Neural progenitor cell (in vitro differentiated cells): ENCODE measurements around the gene ASPRV1. TPM values are rescaled to one million over a fixed set of nuclear protein-coding genes. Genes with fewer than 3 reads are reported as not detected.
"Not testable (repeated sequence)": the region's sequence is repeated elsewhere in the genome, so short reads cannot be mapped to it uniquely, and the experiment has no call there.

Experiments
- DNase-seq: peaks from one replicate; pipeline ENCODE4 v3.0.0-alpha.2; 2016; ENCODE audit warnings: low spot score
- H2AFZ ChIP-seq: fragments of 200-600 bp; sonication (generic); replicated peaks from 2 replicates; pipeline ENCODE4 v1.6.1; 2016; ENCODE audit warnings: antibody characterized with exemption
- H3F3A ChIP-seq: fragments of 200-600 bp; sonication (generic); 2 replicates; pipeline ENCODE4 v1.6.1; 2016; ENCODE audit warnings: antibody characterized with exemption, low read depth
- H3K27ac ChIP-seq: fragments of 200-600 bp; sonication (generic); 2 replicates; pipeline ENCODE4 v1.5.1; 2016; ENCODE audit warnings: mild to moderate bottlenecking
- H3K27me3 ChIP-seq: fragments of 200-600 bp; sonication (generic); 2 replicates; pipeline ENCODE4 v1.6.1; 2016; ENCODE audit warnings: mild to moderate bottlenecking, moderate library complexity
- H3K36me3 ChIP-seq: fragments of 200-600 bp; sonication (generic); 2 replicates; pipeline ENCODE4 v1.5.1; 2016
- H3K4me1 ChIP-seq: fragments of 200-600 bp; sonication (generic); 2 replicates; pipeline ENCODE4 v1.6.1; 2016; ENCODE audit warnings: mixed run types
- H3K4me2 ChIP-seq: fragments of 200-600 bp; sonication (generic); 2 replicates; pipeline ENCODE4 v1.6.1; 2016
- H3K4me3 ChIP-seq: fragments of 200-600 bp; sonication (generic); 2 replicates; pipeline ENCODE4 v1.5.1; 2016
- H3K79me2 ChIP-seq: fragments of 200-600 bp; sonication (generic); 2 replicates; pipeline ENCODE4 v1.6.1; 2016; ENCODE audit warnings: low read depth
- H3K9ac ChIP-seq: fragments of 200-600 bp; sonication (generic); 2 replicates; pipeline ENCODE4 v1.6.1; 2016
- H3K9me3 ChIP-seq: fragments of 200-600 bp; sonication (generic); 2 replicates; pipeline ENCODE4 v1.5.1; 2016; ENCODE audit warnings: low read depth
- H4K20me1 ChIP-seq: fragments of 200-600 bp; sonication (generic); 2 replicates; pipeline ENCODE4 v1.6.1; 2016; ENCODE audit warnings: low read depth
- H3K27ac Mint-ChIP-seq: 3 replicates; pipeline ENCODE4 v1.8.0; 2021; ENCODE audit warnings: mixed read lengths
- H3K27me3 Mint-ChIP-seq: 2 replicates; pipeline ENCODE4 v1.8.0; 2022; ENCODE audit warnings: low read depth, mild to moderate bottlenecking, inconsistent platforms, moderate library complexity, mixed read lengths; ENCODE audit not compliant: insufficient read depth
- H3K36me3 Mint-ChIP-seq: 3 replicates; pipeline ENCODE4 v1.8.0; 2021; ENCODE audit warnings: mixed read lengths
- H3K4me1 Mint-ChIP-seq: 3 replicates; pipeline ENCODE4 v1.8.0; 2021; ENCODE audit warnings: mixed read lengths
- H3K4me3 Mint-ChIP-seq: 3 replicates; pipeline ENCODE4 v1.8.0; 2021; ENCODE audit warnings: mild to moderate bottlenecking, moderate library complexity, mixed read lengths
- H3K9me3 Mint-ChIP-seq: 3 replicates; pipeline ENCODE4 v1.8.0; 2020; ENCODE audit warnings: mixed read lengths
- CTCF ChIP-seq: fragments of 200-600 bp; sonication (generic); IDR thresholded peaks from 2 replicates; pipeline ENCODE4 v1.5.1; 2017; ENCODE audit warnings: antibody characterized with exemption, mild to moderate bottlenecking
- EZH2 ChIP-seq: fragments of 200-600 bp; sonication (generic); IDR thresholded peaks from 2 replicates; pipeline ENCODE4 v1.6.1; 2017; ENCODE audit warnings: antibody characterized with exemption, mild to moderate bottlenecking, moderate library complexity
- EZH2phosphoT487 ChIP-seq: fragments of 200-600 bp; sonication (generic); IDR thresholded peaks from 2 replicates; pipeline ENCODE4 v1.6.1; 2017; ENCODE audit warnings: antibody characterized with exemption
- total RNA-seq: library from RNA; depleted of rRNA; stranded (reverse); fragments of >200 nt; gene quantifications from 2 replicates; pipeline ENCODE4 v1.2.3, GENCODE V29; 2015; ENCODE audit warnings: low replicate concordance

ASPRV1 gene
- total RNA-seq, 1 donor from 2014 or later = 0.30 TPM

GRCh38 chr2:70005216-70005615 is 43.8 kb upstream of the ASPRV1 start:
- H4K20me1 ChIP-seq = no peaks in the 10 kb centered on the region
- H3K9me3 Mint-ChIP-seq = no peaks in the 10 kb centered on the region
- H2AFZ ChIP-seq = no peak overlapping the region
- no peaks in the 10 kb centered on the region for H3K4me1 Mint-ChIP-seq
- H3K36me3 ChIP-seq = no peaks in the 10 kb centered on the region
- H3K36me3 Mint-ChIP-seq = no peaks in the 10 kb centered on the region
- no peak overlapping the region for H3K4me2 ChIP-seq
- H3K4me3 Mint-ChIP-seq = no peak overlapping the region
- H3K79me2 ChIP-seq = no peaks in the 10 kb centered on the region
- H3K27ac ChIP-seq = no peak overlapping the region
- H3K9ac ChIP-seq = no peak overlapping the region
- no peaks in the 10 kb centered on the region for H3K9me3 ChIP-seq
- no peak overlapping the region for H3K4me3 ChIP-seq
- no peak for TF ChIP-seq EZH2phosphoT487
- TF ChIP-seq EZH2 = no peak
- no peak for TF ChIP-seq CTCF
- no peaks in the 10 kb centered on the region for H3K27me3 ChIP-seq
- H3K27ac Mint-ChIP-seq = no peak overlapping the region
- no peak for DNase-seq
- peaks cover 3% of the 10 kb centered on the region for H3K27me3 Mint-ChIP-seq
- peaks cover 5% of the 10 kb centered on the region for H3F3A ChIP-seq
- H3K4me1 ChIP-seq = peaks cover 7% of the 10 kb centered on the region

- H3K27me3 ChIP-seq = no peaks in the 10 kb centered on the region
- H3K9me3 ChIP-seq = no peaks in the 10 kb centered on the region
- H3K4me3 ChIP-seq = no peak overlapping the region
- no peak overlapping the region for H3K27ac Mint-ChIP-seq
- H3K9me3 Mint-ChIP-seq = no peaks in the 10 kb centered on the region
- H3F3A ChIP-seq = peaks cover under 1% of the 10 kb centered on the region
- no peaks in the 10 kb centered on the region for H3K36me3 Mint-ChIP-seq
- H3K27me3 Mint-ChIP-seq = no peaks in the 10 kb centered on the region
- H3K4me2 ChIP-seq = no peak overlapping the region
- H3K36me3 ChIP-seq = no peaks in the 10 kb centered on the region
- H3K79me2 ChIP-seq = no peaks in the 10 kb centered on the region
- no peak for DNase-seq
- H3K9ac ChIP-seq = no peak overlapping the region
- H3K27ac ChIP-seq = no peak overlapping the region
- H3K4me3 Mint-ChIP-seq = no peak overlapping the region
- H3K4me1 ChIP-seq = no peaks in the 10 kb centered on the region
- no peak overlapping the region for H2AFZ ChIP-seq
- H3K4me1 Mint-ChIP-seq = no peaks in the 10 kb centered on the region
- H4K20me1 ChIP-seq = no peaks in the 10 kb centered on the region
- TF ChIP-seq EZH2 (no peak), CTCF (no peak), EZH2phosphoT487 (no peak)
Observed at GRCh38 chr2:70003093-70003830, 41.8 kb upstream of the ASPRV1 start.

- no peaks in the 10 kb centered on the region for H3K27me3 ChIP-seq
- H3K4me1 ChIP-seq = no peaks in the 10 kb centered on the region
- H3K27ac ChIP-seq = no peak overlapping the region
- no peaks in the 10 kb centered on the region for H3K79me2 ChIP-seq
- H3K36me3 ChIP-seq = no peaks in the 10 kb centered on the region
- no peak overlapping the region for H3K27ac Mint-ChIP-seq
- no peaks in the 10 kb centered on the region for H3F3A ChIP-seq
- peaks cover under 1% of the 10 kb centered on the region for H3K27me3 Mint-ChIP-seq
- no peak overlapping the region for H3K4me2 ChIP-seq
- no peak overlapping the region for H2AFZ ChIP-seq
- H3K4me1 Mint-ChIP-seq = no peaks in the 10 kb centered on the region
- H3K4me3 ChIP-seq = no peak overlapping the region
- no peak overlapping the region for H3K4me3 Mint-ChIP-seq
- TF ChIP-seq CTCF (no peak), EZH2 (no peak), EZH2phosphoT487 (no peak)
- no peaks in the 10 kb centered on the region for H3K9me3 Mint-ChIP-seq
- H3K9me3 ChIP-seq = no peaks in the 10 kb centered on the region
- H4K20me1 ChIP-seq = no peaks in the 10 kb centered on the region
- H3K9ac ChIP-seq = no peak overlapping the region
- H3K36me3 Mint-ChIP-seq = no peaks in the 10 kb centered on the region
- DNase-seq = no peak
Observed at GRCh38 chr2:70002241-70002899, 40.9 kb upstream of the ASPRV1 start.

- not testable (repeated sequence) for H2AFZ ChIP-seq, H3K79me2 ChIP-seq, H3K36me3 ChIP-seq, H4K20me1 ChIP-seq, H3K4me3 Mint-ChIP-seq, H3K36me3 Mint-ChIP-seq, H3K9me3 Mint-ChIP-seq, H3K4me2 ChIP-seq, H3K4me1 ChIP-seq, H3K4me1 Mint-ChIP-seq, H3F3A ChIP-seq, H3K4me3 ChIP-seq, DNase-seq, H3K27me3 ChIP-seq, H3K9ac ChIP-seq, H3K27me3 Mint-ChIP-seq, H3K27ac Mint-ChIP-seq, H3K9me3 ChIP-seq, H3K27ac ChIP-seq
Observed at GRCh38 chr2:70000529-70000928, 39.1 kb upstream of the ASPRV1 start.
